Mononuclear cell (primary cell): ENCODE data around the gene TEX35. TPM values are rescaled to one million over a fixed set of nuclear protein-coding genes. Genes with fewer than 3 reads are reported as not detected.
"Not testable (repeated sequence)": the region's sequence is repeated elsewhere in the genome, so short reads cannot be mapped to it uniquely, and the experiment has no call there.

Source experiments
- H3K27me3 ChIP-seq: 2 replicates; pipeline ENCODE4 v1.6.0; 2011; ENCODE audit warnings: low read length, control low read depth; ENCODE audit not compliant: insufficient read depth
- H3K4me1 ChIP-seq: 2 replicates; pipeline ENCODE4 v1.5.1; 2011; ENCODE audit warnings: mild to moderate bottlenecking, low read length, control low read depth; ENCODE audit not compliant: insufficient read depth
- H3K4me3 ChIP-seq: 2 replicates; pipeline ENCODE4 v1.5.1; 2011; ENCODE audit warnings: mild to moderate bottlenecking, low read length, moderate library complexity
- H3K9me3 ChIP-seq: 2 replicates; pipeline ENCODE4 v1.5.1; 2011; ENCODE audit warnings: low read depth, mild to moderate bottlenecking, control low read depth, low read length
- total RNA-seq: library from RNA; depleted of rRNA; stranded (reverse); fragments of >200 nt; gene quantifications from one replicate; pipeline ENCODE4 v1.2.3, GENCODE V29; 2012

The TEX35 gene
- total RNA-seq, 1 donor, result under 0.01 TPM

GRCh38 chr1:178500936-178501554 lies 11.9 kb upstream of the TEX35 start:
- Histone ChIP-seq H3K4me1 (no peaks in the 10 kb centered on the region), H3K27me3 (no peaks in the 10 kb centered on the region), H3K4me3 (no peak overlapping the region), H3K9me3 (no peaks in the 10 kb centered on the region)

GRCh38 chr1:178501705-178502329 lies 11.1 kb upstream of the TEX35 start:
- Histone ChIP-seq H3K27me3 (no peaks in the 10 kb centered on the region), H3K4me1 (no peaks in the 10 kb centered on the region), H3K9me3 (no peaks in the 10 kb centered on the region), H3K4me3 (no peak overlapping the region)

- H3K4me1 ChIP-seq, result no peaks in the 10 kb centered on the region
- no peak overlapping the region for H3K4me3 ChIP-seq
- no peaks in the 10 kb centered on the region for H3K9me3 ChIP-seq
- no peaks in the 10 kb centered on the region for H3K27me3 ChIP-seq
Observed at GRCh38 chr1:178502330-178502714, 10.6 kb upstream of the TEX35 start.

GRCh38 chr1:178502856-178503255 lies 10.1 kb upstream of the TEX35 start:
- H3K4me1 ChIP-seq, result no peaks in the 10 kb centered on the region
- no peaks in the 10 kb centered on the region for H3K27me3 ChIP-seq

GRCh38 chr1:178503316-178503715 lies 9.6 kb upstream of the TEX35 start:
- H3K4me3 ChIP-seq, H3K27me3 ChIP-seq, H3K4me1 ChIP-seq, H3K9me3 ChIP-seq: not testable (repeated sequence)

More at GRCh38 chr1:178502856-178503255, 10.1 kb upstream of the TEX35 start:
- no peak overlapping the region for H3K4me3 ChIP-seq
- no peaks in the 10 kb centered on the region for H3K9me3 ChIP-seq

- Histone ChIP-seq H3K27me3 (no peaks in the 10 kb centered on the region), H3K4me3 (no peak overlapping the region), H3K4me1 (no peaks in the 10 kb centered on the region), H3K9me3 (no peaks in the 10 kb centered on the region)
Observed at GRCh38 chr1:178503849-178504248, 9.1 kb upstream of the TEX35 start.

GRCh38 chr1:178504286-178504685 lies 8.6 kb upstream of the TEX35 start:
- Histone ChIP-seq H3K4me1 (no peaks in the 10 kb centered on the region), H3K27me3 (no peaks in the 10 kb centered on the region), H3K4me3 (no peak overlapping the region), H3K9me3 (no peaks in the 10 kb centered on the region)

- H3K4me3 ChIP-seq, result no peak overlapping the region
- no peaks in the 10 kb centered on the region for H3K9me3 ChIP-seq
- no peaks in the 10 kb centered on the region for H3K4me1 ChIP-seq
- no peaks in the 10 kb centered on the region for H3K27me3 ChIP-seq
Observed at GRCh38 chr1:178506177-178506576, 6.7 kb upstream of the TEX35 start.

- Histone ChIP-seq H3K4me3 (no peak overlapping the region), H3K4me1 (no peaks in the 10 kb centered on the region), H3K9me3 (no peaks in the 10 kb centered on the region), H3K27me3 (no peaks in the 10 kb centered on the region)
Observed at GRCh38 chr1:178506669-178507068, 6.2 kb upstream of the TEX35 start.

- Histone ChIP-seq H3K4me1 (no peaks in the 10 kb centered on the region), H3K9me3 (no peaks in the 10 kb centered on the region), H3K4me3 (no peak overlapping the region), H3K27me3 (no peaks in the 10 kb centered on the region)
Observed at GRCh38 chr1:178509414-178510007, 3.4 kb upstream of the TEX35 start.

GRCh38 chr1:178510155-178510554 lies 2.8 kb upstream of the TEX35 start:
- no peak overlapping the region for H3K4me3 ChIP-seq
- no peaks in the 10 kb centered on the region for H3K9me3 ChIP-seq
- no peaks in the 10 kb centered on the region for H3K4me1 ChIP-seq
- H3K27me3 ChIP-seq, result no peaks in the 10 kb centered on the region

- Histone ChIP-seq H3K4me1 (no peaks in the 10 kb centered on the region), H3K9me3 (no peaks in the 10 kb centered on the region), H3K27me3 (no peaks in the 10 kb centered on the region), H3K4me3 (no peak overlapping the region)
Observed at GRCh38 chr1:178513278-178513983, 522 bp downstream of the TEX35 start.

GRCh38 chr1:178516110-178516509 lies 3.2 kb downstream of the TEX35 start:
- no peaks in the 10 kb centered on the region for H3K9me3 ChIP-seq
- H3K4me3 ChIP-seq, result no peak overlapping the region
- no peaks in the 10 kb centered on the region for H3K27me3 ChIP-seq
- H3K4me1 ChIP-seq, result no peaks in the 10 kb centered on the region

GRCh38 chr1:178518894-178519293 lies 6.0 kb downstream of the TEX35 start:
- no peaks in the 10 kb centered on the region for H3K9me3 ChIP-seq

GRCh38 chr1:178520803-178521202 lies 7.9 kb downstream of the TEX35 start:
- Histone ChIP-seq H3K4me1 (no peaks in the 10 kb centered on the region), H3K4me3 (no peak overlapping the region)

More at GRCh38 chr1:178518894-178519293, 6.0 kb downstream of the TEX35 start:
- Histone ChIP-seq H3K27me3 (no peaks in the 10 kb centered on the region), H3K4me3 (no peak overlapping the region), H3K4me1 (no peaks in the 10 kb centered on the region)

More at GRCh38 chr1:178520803-178521202, 7.9 kb downstream of the TEX35 start:
- H3K9me3 ChIP-seq, result no peaks in the 10 kb centered on the region
- no peaks in the 10 kb centered on the region for H3K27me3 ChIP-seq
